ENCODE data around the gene GRP. TPM values are rescaled to one million over a fixed set of nuclear protein-coding genes. Genes with fewer than 3 reads are reported as not detected.

Gene GRP
- total and polyA plus RNA-seq, 10 of the 15 experiments (the other 5 are each of a cell fraction or from before 2014, with no cell fraction given), result not detected

GRCh38 chr18:59267503-59268126 is 47.7 kb downstream of the GRP start:
- Histone ChIP-seq H2AFZ (ENCODE audit: control insufficient read depth, low read depth, low read length) (no peak overlapping the region), H3K9me3 (replicated peaks; ENCODE audit: control insufficient read depth, insufficient read depth, low read length) (no peaks in the 10 kb centered on the region; the same call in 2 of the 3 replicates), H3K79me2 (ENCODE audit: control insufficient read depth, insufficient read depth, low read length) (no peaks in the 10 kb centered on the region), H3K9ac (ENCODE audit: control insufficient read depth, insufficient read depth, low read length) (no peak overlapping the region), H3K27ac (ENCODE audit: control insufficient read depth, insufficient read depth) (no peak overlapping the region), H3K4me1 (ENCODE audit: control insufficient read depth, insufficient read depth, low read length) (no peaks in the 10 kb centered on the region), H3K36me3 (ENCODE audit: control insufficient read depth in 2 of 2, insufficient read depth in 2 of 2, low read length in 1 of 2) (no peaks in the 10 kb centered on the region), H4K20me1 (ENCODE audit: control insufficient read depth, insufficient read depth) (no peaks in the 10 kb centered on the region), H3K27me3 (replicated peaks in 1 of 2; ENCODE audit: control insufficient read depth in 2 of 2, insufficient read depth in 2 of 2, low read length in 1 of 2) (peaks cover 17 to 46% of the 10 kb centered on the region in 2 experiments), H3K4me3 (no peak overlapping the region), H3K4me2 (ENCODE audit: control insufficient read depth, insufficient read depth) (no peak overlapping the region)
- SMC1A ChIA-PET (ENCODE audit: uncharacterized antibody, unreplicated experiment), result no interaction called here
- POLR2A ChIA-PET, result no interaction called here
- intact Hi-C loops (cut with micrococcal nuclease; ENCODE audit: unreplicated experiment) (no loop called here), in situ Hi-C loops (cut with MboI) (no loop called here)
- no peak for FAIRE-seq
- RAD21 ChIA-PET (ENCODE audit: unreplicated experiment), result interaction anchor here (0.6 kb wide), 1 partner anchor 567 kb away, joined by 3 read pairs; no protein-coding TSS in a partner anchor
- no TSS peak for BruUV-seq (replicated peaks)
- 25% methylated on average over 40 of the region's 41 CpGs for WGBS (ENCODE audit: insufficient coverage, insufficient replicate concordance, low lambda C conversion rate, missing lambda C conversion rate)
- DNase-seq (ENCODE audit: low read depth, low spot score), result no peak
- CTCF ChIA-PET, result no interaction called here
- no peak for ATAC-seq
- TF ChIP-seq ZNF274 (IDR thresholded peaks at IDR 0.05; ENCODE audit: insufficient read depth, insufficient read length), result no peak
- no peak for TF ChIP-seq ESRRA (IDR thresholded peaks at IDR 0.05; ENCODE audit: low read length)
- TF ChIP-seq KAT2A (conservative IDR thresholded peaks at IDR 0.05; ENCODE audit: control insufficient read depth, low read depth, low read length), result no peak
- no peak for TF ChIP-seq CHD1 (IDR thresholded peaks at IDR 0.05; ENCODE audit: low read depth, low read length)
- no peak for TF ChIP-seq ZNF687 (IDR thresholded peaks at IDR 0.05)
- no peak for TF ChIP-seq ZBTB33 (IDR thresholded peaks at IDR 0.05)
- TF ChIP-seq E2F8 (IDR thresholded peaks at IDR 0.05; ENCODE audit: low read depth, partially characterized antibody), result no peak
- no peak for TF ChIP-seq ZZZ3 (IDR thresholded peaks at IDR 0.05; ENCODE audit: control insufficient read depth, insufficient read length, low read depth)
- no peak for TF ChIP-seq USF1 (IDR thresholded peaks at IDR 0.05; ENCODE audit: borderline replicate concordance, extremely low read length, insufficient read depth, low read depth, low read length)
- no peak for TF ChIP-seq EED (IDR thresholded peaks at IDR 0.05; ENCODE audit: low read depth)
